HG02852 (cell line): Measurements from ENCODE around the gene ELOVL5.
"Not testable (repeated sequence)": the region's sequence is repeated elsewhere in the genome, so short reads cannot be mapped to it uniquely, and the experiment has no call there.

ENCODE experiments used
- ATAC-seq: cut with Tn5 transposase; IDR thresholded peaks from one replicate; pipeline ENCODE4 v1.9.1; 2021; ENCODE audit warnings: mild to moderate bottlenecking, moderate library complexity; ENCODE audit not compliant: unreplicated experiment

ELOVL5 gene

GRCh38 chr6:53333439-53334408 is 15.0 kb downstream of the ELOVL5 start:
- no peak for ATAC-seq

- ATAC-seq, result no peak
Observed at GRCh38 chr6:53331678-53332077, 17.1 kb downstream of the ELOVL5 start.

GRCh38 chr6:53330137-53330536 is 18.6 kb downstream of the ELOVL5 start:
- no peak for ATAC-seq

GRCh38 chr6:53328375-53328774 is 20.4 kb downstream of the ELOVL5 start:
- no peak for ATAC-seq

- ATAC-seq, result no peak
Observed at GRCh38 chr6:53327017-53327395, 21.7 kb downstream of the ELOVL5 start.

GRCh38 chr6:53326372-53327016 is 22.3 kb downstream of the ELOVL5 start:
- ATAC-seq, result no peak

GRCh38 chr6:53325785-53326184 is 23.0 kb downstream of the ELOVL5 start:
- no peak for ATAC-seq

GRCh38 chr6:53322188-53323029 is 26.3 kb downstream of the ELOVL5 start:
- no peak for ATAC-seq

- ATAC-seq, result no peak
Observed at GRCh38 chr6:53321701-53322100, 27.0 kb downstream of the ELOVL5 start.

- no peak for ATAC-seq
Observed at GRCh38 chr6:53320964-53321363, 27.8 kb downstream of the ELOVL5 start.

GRCh38 chr6:53318429-53318828 is 30.3 kb downstream of the ELOVL5 start:
- no peak for ATAC-seq

GRCh38 chr6:53317861-53318260 is 30.9 kb downstream of the ELOVL5 start:
- ATAC-seq, result no peak

- ATAC-seq, result not testable (repeated sequence)
Observed at GRCh38 chr6:53317299-53317698, 31.5 kb downstream of the ELOVL5 start.

GRCh38 chr6:53316142-53316541 is 32.6 kb downstream of the ELOVL5 start:
- no peak for ATAC-seq

- ATAC-seq, result no peak
Observed at GRCh38 chr6:53315086-53315724, 33.5 kb downstream of the ELOVL5 start.

- no peak for ATAC-seq
Observed at GRCh38 chr6:53313784-53314400, 34.9 kb downstream of the ELOVL5 start.

GRCh38 chr6:53312355-53312754 is 36.4 kb downstream of the ELOVL5 start:
- no peak for ATAC-seq

- ATAC-seq, result no peak
Observed at GRCh38 chr6:53311586-53311935, 37.2 kb downstream of the ELOVL5 start.

GRCh38 chr6:53310771-53311585 is 37.8 kb downstream of the ELOVL5 start:
- ATAC-seq, result no peak

- no peak for ATAC-seq
Observed at GRCh38 chr6:53309901-53310300, 38.8 kb downstream of the ELOVL5 start.
